HUDEP-2 (cell line): Measurements from ENCODE around the gene GDPD1.
A peak's percentile ranks its signal among the peaks of the same experiment; 100 is the strongest.
"Not testable (repeated sequence)": the region's sequence is repeated elsewhere in the genome, so short reads cannot be mapped to it uniquely, and the experiment has no call there.

Experiments
- DNase-seq, 76 experiments: peaks; one replicate each; lab custom pipeline; 2025; ENCODE audit not compliant: unreplicated experiment in 76 of 76; lab: John Stamatoyannopoulos, UW

GDPD1 gene

GRCh38 chr17:59220328-59221158, at the start of gene GDPD1:
Gene GDPD1, plus strand, starts transcription at chr17:59220511. Its CDS starts 99 bp downstream, at chr17:59220610.
- peak in 75 of 76 experiments; percentile 25 to 97 (median 91) for DNase-seq

DNA sequence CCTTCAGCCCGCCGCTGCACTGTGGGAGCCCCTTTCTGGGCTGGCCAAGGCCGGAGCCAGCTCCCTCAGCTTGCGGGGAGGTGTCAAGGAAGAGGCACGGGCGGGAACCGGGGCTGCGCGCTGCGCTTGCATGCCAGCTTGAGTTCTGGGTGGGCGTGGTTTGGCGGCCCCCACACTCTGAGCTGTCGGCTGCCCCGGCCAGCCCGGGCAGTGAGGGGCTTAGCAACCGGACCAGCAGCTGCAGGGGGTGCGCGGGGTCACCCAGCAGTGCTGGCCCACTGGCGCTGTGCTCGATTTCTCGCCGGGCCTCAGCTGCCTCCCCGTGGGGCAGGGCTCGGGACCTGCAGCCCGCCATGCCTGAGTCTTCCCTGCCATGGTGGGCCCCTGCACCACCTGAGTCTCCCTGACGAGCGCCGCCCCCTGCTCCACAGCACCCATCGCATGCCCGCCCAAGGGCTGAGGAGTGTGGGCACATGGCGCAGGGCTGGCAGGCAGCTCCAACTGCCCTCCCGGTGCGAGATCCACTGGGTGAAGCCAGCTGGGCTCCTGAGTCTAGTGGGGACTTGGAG, 47.8 kb upstream of the GDPD1 start:
- DNase-seq: no peak

DNA sequence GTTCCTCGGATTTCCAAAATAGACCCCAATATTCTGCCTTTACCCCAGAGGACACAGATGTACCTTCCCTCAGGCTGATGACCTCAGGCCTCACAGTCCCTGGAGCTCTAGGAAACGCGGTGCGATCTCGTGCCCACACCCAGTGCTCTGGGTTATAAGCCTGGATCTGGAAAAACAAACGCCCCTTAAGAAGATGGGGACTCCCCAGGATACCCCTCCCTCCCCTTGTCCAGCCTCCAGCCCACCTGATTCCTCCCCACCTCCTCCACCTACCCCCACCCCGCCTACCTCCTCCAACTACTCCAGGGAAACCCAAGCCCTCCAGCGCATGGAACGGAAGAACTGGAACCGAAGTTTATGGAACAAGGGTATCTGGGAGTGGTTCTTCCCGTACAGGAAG, 45.6 kb upstream of the GDPD1 start:
- no peak for DNase-seq

DNA sequence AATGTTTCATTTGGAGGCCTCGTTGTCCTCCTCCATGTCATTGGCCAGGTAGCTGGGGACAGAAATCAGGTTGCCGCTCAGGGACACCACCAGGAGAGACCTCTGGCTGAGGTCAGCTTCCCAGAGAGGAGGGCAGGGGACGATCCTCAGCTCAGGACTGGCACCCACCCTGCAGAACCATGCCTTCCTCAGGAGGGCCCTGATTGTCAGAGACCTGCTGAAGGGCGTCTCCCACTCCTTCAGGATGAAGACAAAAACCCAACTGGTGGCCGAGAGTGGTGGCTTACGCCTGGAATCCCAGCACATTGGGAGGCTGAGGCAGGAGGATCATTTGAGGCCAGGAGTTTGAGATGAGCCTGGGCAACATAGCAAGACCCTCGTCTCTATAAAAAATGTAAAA, 45.2 kb upstream of the GDPD1 start:
- no peak for DNase-seq

GRCh38 chr17:59178266-59178985, 41.9 kb upstream of the GDPD1 start:
- DNase-seq: no peak

GRCh38 chr17:59179601-59180000, 40.7 kb upstream of the GDPD1 start:
- DNase-seq: not testable (repeated sequence)

DNA sequence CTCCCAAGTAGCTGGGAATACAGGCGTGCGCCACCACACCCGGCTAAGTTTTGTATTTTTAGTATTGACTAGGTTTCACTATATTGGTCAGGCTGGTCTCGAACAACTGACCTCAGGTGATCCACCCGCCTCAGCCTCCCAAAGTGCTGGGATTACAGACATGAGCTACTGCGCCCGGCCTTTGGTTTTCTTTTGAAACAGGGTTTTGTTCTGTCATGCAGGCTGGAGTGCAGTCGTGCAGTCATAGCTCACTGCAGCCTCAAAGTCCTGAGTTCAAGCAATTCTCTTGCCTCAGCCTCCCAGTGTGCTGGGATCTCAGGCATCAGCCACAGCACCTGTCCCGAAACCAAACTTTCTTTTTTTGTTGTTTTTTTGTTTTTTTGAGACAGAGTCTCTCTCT, 39.7 kb upstream of the GDPD1 start:
- no peak for DNase-seq

GRCh38 chr17:59181481-59181880, 38.8 kb upstream of the GDPD1 start:
- no peak for DNase-seq

DNA sequence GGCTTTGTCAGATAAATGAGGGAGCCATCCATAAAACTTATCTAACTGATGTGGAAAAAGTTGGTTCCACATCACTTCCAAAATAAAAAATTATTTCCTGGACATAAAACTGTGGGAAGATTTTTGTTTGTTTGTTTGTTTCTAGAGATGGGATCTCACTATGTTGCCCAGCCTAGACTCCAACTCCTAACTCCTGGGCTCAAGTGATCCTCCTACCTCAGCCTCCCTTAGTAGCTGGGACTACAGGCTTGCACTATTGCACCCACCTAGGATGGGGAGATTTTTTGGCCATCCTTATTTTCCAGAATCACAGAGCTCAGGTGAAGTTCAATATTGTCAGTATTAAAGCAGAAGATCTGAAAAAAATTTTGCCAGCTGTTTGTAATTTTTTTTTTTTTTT, 34.3 kb upstream of the GDPD1 start:
- no peak for DNase-seq

- no peak for DNase-seq
These were observed 33.5 kb upstream of the GDPD1 start for GRCh38 chr17:59186850-59187249.

DNA sequence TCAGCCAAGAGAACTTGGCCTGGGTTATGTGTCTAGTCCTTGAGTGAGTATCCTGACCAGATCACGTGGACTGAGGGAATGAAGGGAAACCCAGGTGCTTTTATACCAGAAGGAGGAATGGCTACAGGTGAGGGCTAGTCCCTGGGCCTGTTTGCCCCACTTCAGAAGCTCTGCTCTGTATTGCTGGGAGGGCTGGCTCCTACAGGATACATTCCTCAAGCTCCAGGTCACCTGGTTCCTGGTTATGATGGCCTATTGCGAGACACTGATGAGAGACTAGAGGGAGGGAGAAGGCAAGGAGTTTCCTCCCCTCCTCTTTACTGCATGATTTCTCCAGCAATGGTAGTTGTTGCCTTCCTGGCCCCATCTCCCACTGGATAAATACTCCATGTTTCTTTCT, 29.5 kb upstream of the GDPD1 start:
- DNase-seq: no peak

DNA sequence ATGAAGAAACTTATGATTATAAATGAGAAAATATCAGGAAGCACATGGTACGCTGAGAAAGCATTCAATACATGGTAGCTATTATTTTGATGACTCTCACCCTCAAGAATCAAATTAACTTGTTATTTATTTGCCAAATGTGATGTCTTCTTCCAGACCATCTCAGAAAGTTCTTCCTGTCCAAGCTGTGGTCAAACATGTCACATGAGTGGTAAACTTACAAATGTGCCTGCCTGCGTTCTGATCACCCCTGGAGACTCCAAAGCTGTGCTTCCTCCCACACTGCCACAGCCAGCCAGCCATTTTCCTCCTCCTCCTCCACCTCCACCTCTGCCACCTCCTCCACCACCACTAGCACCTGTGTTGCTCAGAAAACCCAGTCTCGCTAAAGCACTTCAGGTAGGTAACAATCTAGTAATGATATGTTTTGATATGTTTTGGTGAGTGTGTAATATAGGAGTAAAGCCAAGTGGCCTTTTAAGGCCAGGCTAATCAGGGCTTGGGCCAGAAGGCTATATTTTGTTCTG, 26.9 kb upstream of the GDPD1 start:
- no peak for DNase-seq

GRCh38 chr17:59199398-59199797, 20.9 kb upstream of the GDPD1 start:
- no peak for DNase-seq

- no peak for DNase-seq
These were observed 18.0 kb upstream of the GDPD1 start for GRCh38 chr17:59202320-59202719.

DNA sequence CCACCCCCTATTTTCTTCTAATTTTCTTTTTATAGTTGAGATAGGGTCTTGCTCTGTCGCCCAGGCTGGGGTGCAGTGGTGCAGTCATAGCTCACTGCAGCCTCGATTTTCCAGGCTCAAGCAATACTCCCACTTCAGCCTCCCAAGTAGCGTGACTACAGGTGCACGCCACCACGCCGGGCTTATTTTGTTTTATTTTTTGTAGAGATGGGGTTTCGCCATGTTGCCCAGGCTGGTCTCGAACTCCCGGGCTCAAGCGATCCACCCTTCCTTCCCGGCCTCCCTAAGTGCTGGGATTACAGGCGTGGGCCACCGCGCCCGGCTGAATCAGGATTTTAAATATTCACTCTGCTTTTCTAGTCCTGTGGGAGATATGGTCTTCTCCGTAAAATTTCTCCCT, 941 bp upstream of the GDPD1 start:
- no peak for DNase-seq

GRCh38 chr17:59219992-59220327, 351 bp upstream of the GDPD1 start:
- DNase-seq: no peak

DNA sequence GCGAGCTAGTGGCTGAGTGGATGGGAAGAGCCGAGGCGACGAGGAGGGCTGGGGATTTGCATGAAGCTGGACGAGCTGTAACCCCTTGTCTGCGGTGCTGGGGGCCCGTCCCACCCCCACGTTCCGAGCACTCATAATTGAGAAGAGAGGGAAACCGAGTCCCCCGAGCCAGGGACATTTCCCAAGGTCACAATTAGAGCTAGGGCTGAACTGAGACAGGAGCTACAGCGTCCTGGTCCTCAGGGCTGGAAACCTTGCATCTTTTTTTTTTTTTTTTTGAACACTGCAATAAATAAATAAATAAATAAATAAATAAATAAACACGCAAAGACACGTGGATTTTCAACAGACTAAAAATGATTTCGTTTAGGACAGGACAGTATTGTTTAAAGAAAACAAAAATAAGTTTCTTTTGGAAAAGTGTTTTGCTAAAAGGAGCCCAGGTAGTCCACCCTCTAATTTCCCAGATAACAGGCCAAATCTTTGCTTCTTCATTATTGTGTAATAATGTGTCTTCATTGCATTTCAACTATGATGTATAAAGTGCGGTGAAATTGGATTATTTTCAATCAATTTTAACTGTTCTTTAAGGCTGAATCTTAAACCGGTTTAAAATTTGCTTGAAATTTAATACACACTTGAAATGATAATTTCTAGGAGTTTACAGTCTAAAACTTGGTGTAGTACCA, 992 bp downstream of the GDPD1 start:
- DNase-seq: peak in 10 of 76 experiments; percentile 1 to 37 (median 18)

GRCh38 chr17:59223813-59224212, 3.5 kb downstream of the GDPD1 start:
- DNase-seq: no peak

DNA sequence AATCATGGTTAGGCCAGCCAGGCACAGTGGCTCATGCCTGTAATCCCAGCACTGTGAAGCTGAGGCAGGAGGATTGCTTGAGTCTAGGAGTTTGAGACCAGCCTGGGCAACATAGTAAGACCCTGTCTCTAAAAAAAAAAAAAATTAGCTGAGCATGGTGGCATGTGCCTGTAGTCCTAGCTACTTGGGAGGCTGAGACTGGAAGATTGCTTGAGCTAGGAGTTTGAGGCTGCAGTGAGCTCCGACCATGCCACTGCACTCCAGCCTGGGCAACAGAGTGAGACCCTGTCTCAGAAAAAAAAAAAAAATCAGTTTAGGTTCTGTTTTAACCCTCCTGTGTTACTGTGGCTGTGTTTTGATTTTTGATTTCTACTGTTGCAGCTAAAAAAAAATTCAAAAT, 8.3 kb downstream of the GDPD1 start:
- DNase-seq: not testable (repeated sequence)

DNA sequence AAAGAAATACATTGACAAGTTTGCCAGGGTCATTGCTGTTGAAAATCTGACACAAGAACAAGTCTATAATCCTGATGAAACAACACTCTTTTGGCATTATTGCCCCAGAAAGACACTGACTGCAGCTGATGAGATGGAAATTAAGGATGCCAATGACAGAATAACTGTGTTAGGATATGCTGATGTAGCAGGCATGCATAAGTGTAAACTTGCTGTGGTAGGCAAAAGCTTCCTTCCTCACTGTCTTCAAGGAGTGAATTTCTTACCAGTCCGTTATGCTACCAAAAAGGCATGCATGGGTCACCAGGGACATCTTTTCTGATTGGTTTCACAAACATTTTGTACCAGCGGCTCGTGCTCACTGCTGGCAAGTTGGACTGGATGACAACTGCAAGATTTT, 10.5 kb downstream of the GDPD1 start:
- DNase-seq: no peak

- no peak for DNase-seq
These were observed 14.3 kb downstream of the GDPD1 start for GRCh38 chr17:59234631-59235030.
